Cardiac muscle cell (in vitro differentiated cells and primary cell): ENCODE results near the gene FCSK. TPM values are rescaled to one million over a fixed set of nuclear protein-coding genes. Genes with fewer than 3 reads are reported as not detected.

Experiments used
- DNase-seq, 2 donors: peaks; one replicate each; pipeline versions ENCODE4 v3.0.0 to v3.0.0-alpha.2; 2010 to 2017; ENCODE audit warnings: low read depth in 1 of 2, low spot score in 1 of 2
- H3K27ac ChIP-seq: fragments of 200-600 bp; sonication (generic); 2 replicates; pipeline ENCODE4 v1.5.1; 2016
- H3K27me3 ChIP-seq: fragments of 200-600 bp; sonication (generic); 2 replicates; pipeline ENCODE4 v1.6.0; 2016; ENCODE audit warnings: control low read depth
- H3K36me3 ChIP-seq: fragments of 200-600 bp; sonication (generic); 2 replicates; pipeline ENCODE4 v1.5.1; 2016; ENCODE audit warnings: control low read depth
- H3K4me1 ChIP-seq: fragments of 200-600 bp; sonication (generic); 2 replicates; pipeline ENCODE4 v1.8.1; 2017; ENCODE audit warnings: low read depth, mild to moderate bottlenecking, mixed run types
- H3K4me3 ChIP-seq: fragments of 200-600 bp; sonication (generic); 2 replicates; pipeline ENCODE4 v1.5.1; 2016; ENCODE audit warnings: mild to moderate bottlenecking
- H3K9me3 ChIP-seq: fragments of 200-600 bp; sonication (generic); 2 replicates; pipeline ENCODE4 v1.5.1; 2017; ENCODE audit warnings: low read depth, mild to moderate bottlenecking, control low read depth
- polyA plus RNA-seq: library from polyadenylated mRNA; unstranded; fragments of >200 nt; fragmentation: Nextera tagmentation; extraction: Ambion mirVana; gene quantifications from 2 replicates; pipeline ENCODE4 v1.2.1, GENCODE V29; 2016
- total RNA-seq: library from RNA; depleted of rRNA; stranded (reverse); fragments of >200 nt; gene quantifications from 2 replicates; pipeline ENCODE4 v1.2.3, GENCODE V29; 2016
- TF ChIP-seq, protein P1 (sequence below): IDR thresholded peaks from 2 replicates; pipeline ENCODE4 v1.5.1; 2012; ENCODE audit warnings: low read depth, mild to moderate bottlenecking, low read length

FCSK gene
- total and polyA plus RNA-seq, 2 experiments from 2014 or later, result 12.0 to 22.5 TPM

DNA sequence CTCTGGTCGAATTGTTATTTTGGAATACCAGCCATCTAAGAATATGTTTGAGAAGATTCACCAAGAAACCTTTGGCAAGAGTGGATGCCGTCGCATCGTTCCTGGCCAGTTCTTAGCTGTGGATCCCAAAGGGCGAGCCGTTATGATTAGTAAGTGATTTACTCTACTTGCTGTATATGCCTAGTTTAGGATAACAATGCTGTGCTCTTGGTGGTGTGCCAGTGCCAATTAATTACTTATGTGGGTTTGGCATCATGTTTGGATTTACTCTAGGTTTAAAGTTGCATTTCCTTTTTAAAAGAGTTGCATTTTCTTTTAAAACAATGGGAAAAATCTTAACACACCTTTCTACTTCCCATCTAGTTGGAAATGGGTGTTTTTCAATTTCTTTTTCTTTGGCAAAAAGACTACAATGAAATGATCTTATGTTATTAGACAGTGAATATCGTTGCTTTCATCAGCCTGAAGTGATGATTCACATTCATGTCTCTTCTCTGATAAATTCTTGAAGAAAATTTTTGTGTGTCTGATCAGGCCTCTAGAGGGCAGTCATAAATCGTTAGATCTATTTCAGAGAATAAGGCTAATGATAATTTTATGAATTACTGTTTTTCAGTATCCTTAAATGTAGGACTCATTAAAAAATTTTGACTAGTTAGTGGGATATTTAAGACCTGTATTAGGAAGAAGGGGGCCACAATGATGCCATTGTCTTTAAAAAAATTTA lies 74.8 kb downstream of the FCSK start:
- Histone ChIP-seq H3K4me3 (no peak overlapping the region), H3K36me3 (peaks cover 64% of the 10 kb centered on the region), H3K9me3 (no peaks in the 10 kb centered on the region), H3K4me1 (peaks cover 16% of the 10 kb centered on the region), H3K27ac (no peak overlapping the region), H3K27me3 (no peaks in the 10 kb centered on the region)
- TF ChIP-seq, protein P1, sequence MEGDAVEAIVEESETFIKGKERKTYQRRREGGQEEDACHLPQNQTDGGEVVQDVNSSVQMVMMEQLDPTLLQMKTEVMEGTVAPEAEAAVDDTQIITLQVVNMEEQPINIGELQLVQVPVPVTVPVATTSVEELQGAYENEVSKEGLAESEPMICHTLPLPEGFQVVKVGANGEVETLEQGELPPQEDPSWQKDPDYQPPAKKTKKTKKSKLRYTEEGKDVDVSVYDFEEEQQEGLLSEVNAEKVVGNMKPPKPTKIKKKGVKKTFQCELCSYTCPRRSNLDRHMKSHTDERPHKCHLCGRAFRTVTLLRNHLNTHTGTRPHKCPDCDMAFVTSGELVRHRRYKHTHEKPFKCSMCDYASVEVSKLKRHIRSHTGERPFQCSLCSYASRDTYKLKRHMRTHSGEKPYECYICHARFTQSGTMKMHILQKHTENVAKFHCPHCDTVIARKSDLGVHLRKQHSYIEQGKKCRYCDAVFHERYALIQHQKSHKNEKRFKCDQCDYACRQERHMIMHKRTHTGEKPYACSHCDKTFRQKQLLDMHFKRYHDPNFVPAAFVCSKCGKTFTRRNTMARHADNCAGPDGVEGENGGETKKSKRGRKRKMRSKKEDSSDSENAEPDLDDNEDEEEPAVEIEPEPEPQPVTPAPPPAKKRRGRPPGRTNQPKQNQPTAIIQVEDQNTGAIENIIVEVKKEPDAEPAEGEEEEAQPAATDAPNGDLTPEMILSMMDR, result peak; percentile 54
- DNase-seq, result peak in 1 of 2 donors; percentile 67

Other genes starting within 250 kb of the FCSK start
- gene EXOSC6, start 202.7 kb upstream of the FCSK start, total RNA-seq, result 25.2 and 26.8 TPM in 2 replicates
- gene EXOSC6, start 202.7 kb upstream of the FCSK start, polyA plus RNA-seq, result 24.6 and 38.0 TPM in 2 replicates
- gene AARS1, start 165.1 kb upstream of the FCSK start, total RNA-seq, result 74.6 and 81.4 TPM in 2 replicates
- 102 and 114 TPM in 2 replicates for gene AARS1, start 165.1 kb upstream of the FCSK start, polyA plus RNA-seq
- 40.1 and 40.2 TPM in 2 replicates for gene DDX19B, start 155.4 kb upstream of the FCSK start, total RNA-seq
- gene DDX19B, start 155.4 kb upstream of the FCSK start, polyA plus RNA-seq, result 39.7 and 55.5 TPM in 2 replicates
- gene DDX19A, start 107.7 kb upstream of the FCSK start, total RNA-seq, result 67.5 and 69.8 TPM in 2 replicates
- gene DDX19A, start 107.7 kb upstream of the FCSK start, polyA plus RNA-seq, result 54.3 and 63.6 TPM in 2 replicates
- gene ST3GAL2, start 15.5 kb upstream of the FCSK start, total RNA-seq, result 87.3 and 115 TPM in 2 replicates
- gene ST3GAL2, start 15.5 kb upstream of the FCSK start, polyA plus RNA-seq, result 46.1 and 50.9 TPM in 2 replicates
- 77.3 and 82.0 TPM in 2 replicates for gene COG4, start 69.0 kb downstream of the FCSK start, total RNA-seq
- 67.6 and 86.6 TPM in 2 replicates for gene COG4, start 69.0 kb downstream of the FCSK start, polyA plus RNA-seq
- gene SF3B3, start 69.2 kb downstream of the FCSK start, total RNA-seq, result 95.4 and 178 TPM in 2 replicates
- gene SF3B3, start 69.2 kb downstream of the FCSK start, polyA plus RNA-seq, result 203 and 250 TPM in 2 replicates
- gene IL34, start 192.0 kb downstream of the FCSK start, total RNA-seq, result not detected in 2 replicates
- gene IL34, start 192.0 kb downstream of the FCSK start, polyA plus RNA-seq, result 0.10 TPM in 1 of 2 replicates, not detected in the other
- gene MTSS2, start 231.5 kb downstream of the FCSK start, total RNA-seq, result 47.2 and 82.3 TPM in 2 replicates
- 12.4 and 22.7 TPM in 2 replicates for gene MTSS2, start 231.5 kb downstream of the FCSK start, polyA plus RNA-seq